GM18519 (cell line): Measurements from ENCODE around the gene EMILIN3.

Experiments
- ATAC-seq: cut with Tn5 transposase; IDR thresholded peaks from one replicate; pipeline ENCODE4 v1.9.1; 2021; ENCODE audit warnings: mild to moderate bottlenecking, moderate library complexity; ENCODE audit not compliant: unreplicated experiment, low FRiP score

EMILIN3 gene

GRCh38 chr20:41348430-41349172 is 18.0 kb downstream of the EMILIN3 start:
- no peak for ATAC-seq

DNA sequence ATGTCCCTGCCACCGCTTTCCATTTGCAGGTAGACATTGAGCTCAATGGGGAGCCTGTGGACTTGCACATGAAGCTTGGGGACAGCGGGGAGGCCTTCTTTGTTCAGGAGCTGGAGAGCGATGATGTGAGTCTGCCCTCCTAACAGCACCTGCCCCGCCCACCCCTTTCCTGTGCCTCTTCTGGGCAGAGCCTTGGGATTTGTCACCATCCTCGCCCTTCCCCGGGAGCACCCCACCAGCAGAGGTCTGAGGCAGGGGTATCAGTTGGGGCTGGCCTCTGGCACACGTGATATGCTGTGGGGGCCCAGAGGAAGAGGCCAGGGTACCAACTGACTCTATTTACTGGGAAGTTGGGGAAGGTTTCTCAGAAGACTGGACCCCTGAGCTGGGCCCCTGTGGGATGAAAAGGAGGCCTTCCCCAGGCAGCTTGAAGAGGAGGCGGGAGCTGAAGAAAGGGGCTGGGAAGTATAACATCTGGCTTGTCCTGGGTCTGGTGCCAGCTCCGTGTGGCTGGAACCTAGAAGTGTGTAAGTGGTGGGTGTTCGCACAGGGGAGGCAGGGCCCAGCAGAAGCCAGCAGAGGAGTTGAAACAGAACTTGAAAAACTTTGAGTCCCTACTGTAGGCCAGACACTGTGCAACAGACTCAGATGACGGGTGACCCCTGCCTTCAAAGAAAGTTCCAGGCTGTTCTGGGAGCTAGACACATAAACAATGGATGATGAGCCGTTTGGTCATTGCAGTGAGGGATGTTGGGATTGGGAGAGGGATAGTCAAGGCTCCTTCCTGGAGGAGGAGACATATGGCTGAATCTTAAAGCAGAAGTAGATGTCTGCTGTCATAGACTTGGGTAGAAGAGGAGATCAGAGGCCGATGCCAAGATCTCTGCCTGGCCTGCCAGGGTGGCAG is 18.8 kb downstream of the EMILIN3 start:
- no peak for ATAC-seq

- no peak for ATAC-seq
Observed at GRCh38 chr20:41345729-41346067, 20.9 kb downstream of the EMILIN3 start.

DNA sequence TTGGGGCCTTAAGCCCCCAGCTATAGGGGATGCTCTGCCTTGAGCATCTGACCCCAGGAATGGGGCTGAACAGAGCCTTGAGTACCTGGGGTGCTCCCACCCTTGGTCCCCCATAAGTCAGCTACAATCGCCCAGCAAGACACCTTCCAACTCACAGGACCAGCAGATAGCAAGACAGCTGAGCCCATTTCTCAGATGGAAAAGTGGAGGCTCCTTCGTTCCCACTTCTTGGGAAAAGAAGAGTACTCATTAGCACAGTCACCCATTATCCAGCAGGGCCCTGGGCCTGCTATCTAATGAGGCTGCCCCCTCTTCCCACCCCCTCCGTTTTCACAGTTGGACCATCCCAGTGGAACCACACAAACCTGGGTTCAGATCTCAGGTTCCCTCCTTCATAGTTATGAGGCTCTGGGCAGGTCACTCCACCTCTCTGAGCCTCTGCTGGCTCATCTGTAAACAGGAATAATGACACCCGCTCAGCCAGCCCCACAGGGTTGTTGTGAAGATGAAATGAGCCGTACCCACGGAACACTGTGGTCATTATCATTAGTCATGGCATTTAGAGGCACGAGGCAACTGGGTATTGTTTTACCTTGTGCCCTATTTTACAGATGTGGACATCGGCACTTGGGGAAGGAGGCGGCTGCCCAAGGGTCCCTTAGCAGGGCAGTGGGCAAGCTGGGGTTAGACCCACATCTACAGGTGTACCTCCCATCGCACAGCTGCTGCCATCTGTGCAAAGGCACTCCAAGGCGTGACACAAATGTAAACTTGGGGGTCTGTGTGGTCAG is 21.5 kb downstream of the EMILIN3 start:
- no peak for ATAC-seq

DNA sequence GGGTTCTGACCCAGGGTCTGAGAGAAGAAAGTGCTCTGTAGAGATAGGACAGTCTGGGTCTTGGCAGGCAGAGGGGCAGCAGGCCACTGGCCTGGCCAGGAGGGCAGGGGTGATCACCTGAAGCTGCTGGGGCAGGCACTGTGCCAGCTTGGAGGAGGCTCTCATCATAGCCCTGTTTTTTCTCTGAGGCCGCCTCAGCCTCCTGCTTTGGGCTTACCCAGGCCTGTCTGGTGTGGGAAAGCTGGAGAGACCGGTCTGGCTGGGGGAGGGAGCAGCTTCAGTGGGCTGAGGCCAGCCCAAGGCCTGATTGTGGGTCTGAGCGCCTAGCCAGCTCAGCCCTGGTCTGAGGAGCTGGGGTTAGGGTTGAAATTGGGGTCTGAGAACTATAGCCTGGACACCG is 22.1 kb downstream of the EMILIN3 start:
- no peak for ATAC-seq

DNA sequence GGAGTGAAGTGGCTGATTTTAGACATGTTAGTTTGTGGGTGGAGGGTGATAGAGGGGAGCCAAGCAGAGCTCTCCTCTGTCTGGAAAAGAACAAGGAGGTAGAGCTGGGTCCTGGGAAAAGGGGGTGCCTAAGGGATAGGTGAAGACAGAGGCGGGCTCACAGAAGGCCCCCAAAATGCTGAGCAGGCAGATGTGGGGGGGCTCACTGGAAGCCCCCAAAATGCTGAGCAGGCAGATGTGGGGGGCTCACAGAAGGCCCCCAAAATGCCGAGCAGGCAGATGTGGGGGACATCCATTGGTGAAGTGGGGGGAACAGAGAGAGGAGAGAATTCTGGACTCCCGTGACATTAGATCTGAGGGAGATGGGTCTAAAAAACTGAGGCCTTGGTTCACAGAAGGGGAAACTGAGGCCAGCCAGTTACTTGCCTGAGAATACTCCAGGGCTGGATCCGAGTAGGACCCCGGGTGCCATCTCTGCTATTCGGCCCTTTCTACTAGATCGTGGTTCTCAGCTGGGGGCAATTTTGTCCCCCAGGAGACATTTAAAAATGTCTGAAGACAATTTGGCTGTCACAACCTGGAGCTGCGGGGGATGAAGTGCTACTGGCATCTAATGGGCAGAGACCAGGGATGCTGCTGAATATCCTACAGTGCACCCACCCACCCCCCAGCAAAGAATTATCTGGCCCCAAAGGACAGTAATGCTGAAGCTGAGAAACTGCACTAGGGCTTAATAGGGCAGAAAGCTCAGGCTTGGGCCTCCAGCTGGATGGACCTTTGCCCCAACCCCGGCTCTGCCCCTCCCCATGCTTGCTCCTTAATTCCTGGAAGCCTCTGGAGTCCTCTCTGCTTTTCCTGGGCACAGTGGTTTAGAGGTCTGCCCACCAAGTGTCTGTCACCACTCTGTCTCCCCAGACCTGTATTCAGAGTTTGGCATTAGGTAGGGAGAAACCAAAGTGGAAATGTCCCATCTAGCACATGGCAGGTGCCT is 23.8 kb downstream of the EMILIN3 start:
- no peak for ATAC-seq

- ATAC-seq = no peak
Observed at GRCh38 chr20:41340327-41341055, 26.1 kb downstream of the EMILIN3 start, which contains the start of gene LPIN3. Gene LPIN3, plus strand, starts transcription at chr20:41340821. Its CDS starts 4,983 bp downstream, at chr20:41345804.

GRCh38 chr20:41339957-41340326 is 26.7 kb downstream of the EMILIN3 start:
- ATAC-seq = peak; percentile 66

DNA sequence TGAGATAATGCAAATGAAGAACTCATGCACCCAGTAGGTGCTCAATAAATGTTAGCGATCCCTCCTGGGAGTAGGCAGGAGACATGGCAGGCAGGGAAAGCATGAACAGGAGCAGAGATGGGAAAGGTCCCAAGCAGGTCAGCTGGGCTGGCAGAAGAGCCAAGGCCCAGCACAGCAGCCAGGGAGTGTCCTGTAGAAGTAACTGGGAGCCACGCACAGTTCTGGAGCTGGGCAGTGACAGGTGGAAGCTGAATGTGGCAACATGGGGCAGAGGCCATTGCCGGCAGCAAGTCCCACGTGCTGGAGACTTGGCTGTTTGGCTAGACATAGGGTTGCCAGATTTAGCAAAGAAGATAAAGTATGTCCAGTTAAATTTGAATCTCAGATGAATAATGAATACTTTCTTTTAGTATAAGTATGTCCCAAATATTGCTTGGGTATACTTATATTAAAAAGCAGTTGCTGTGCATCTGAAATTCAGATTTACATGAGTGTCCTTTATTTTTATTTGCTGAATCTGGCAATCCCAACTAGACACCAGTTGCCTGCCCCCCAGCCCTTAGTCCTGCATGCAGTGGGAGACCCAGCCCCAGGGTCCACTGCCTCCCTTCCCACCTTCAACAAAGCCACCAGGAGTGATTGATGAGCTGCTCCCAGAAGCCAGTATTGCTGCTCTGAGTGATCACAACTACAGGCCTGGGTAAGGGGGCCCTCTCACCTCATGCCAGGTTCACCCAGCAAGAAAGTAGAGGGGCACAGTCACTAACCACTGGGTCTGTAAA is 29.7 kb downstream of the EMILIN3 start:
- ATAC-seq = no peak

- ATAC-seq = no peak
Observed at GRCh38 chr20:41335591-41335990, 31.0 kb downstream of the EMILIN3 start.

GRCh38 chr20:41334443-41335421 is 31.9 kb downstream of the EMILIN3 start:
- no peak for ATAC-seq

DNA sequence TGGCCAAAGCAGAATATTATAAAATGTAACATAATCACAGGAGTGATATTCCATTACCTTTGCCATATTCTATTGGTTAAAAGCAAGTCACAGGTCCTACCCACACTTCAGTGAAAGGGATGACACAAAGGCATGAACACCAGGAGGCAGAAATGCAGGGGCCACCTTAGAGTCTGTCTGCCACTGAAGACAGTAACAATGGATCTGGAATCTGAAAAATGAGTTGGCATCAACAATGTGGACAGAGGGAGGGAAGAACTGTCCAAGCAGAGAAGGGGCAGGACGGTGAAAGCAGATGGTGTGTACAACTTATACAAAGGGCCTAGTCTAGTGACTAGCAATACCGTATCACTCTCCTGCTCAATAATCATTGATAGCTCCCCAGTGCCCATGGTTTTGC is 32.6 kb downstream of the EMILIN3 start:
- ATAC-seq = no peak

DNA sequence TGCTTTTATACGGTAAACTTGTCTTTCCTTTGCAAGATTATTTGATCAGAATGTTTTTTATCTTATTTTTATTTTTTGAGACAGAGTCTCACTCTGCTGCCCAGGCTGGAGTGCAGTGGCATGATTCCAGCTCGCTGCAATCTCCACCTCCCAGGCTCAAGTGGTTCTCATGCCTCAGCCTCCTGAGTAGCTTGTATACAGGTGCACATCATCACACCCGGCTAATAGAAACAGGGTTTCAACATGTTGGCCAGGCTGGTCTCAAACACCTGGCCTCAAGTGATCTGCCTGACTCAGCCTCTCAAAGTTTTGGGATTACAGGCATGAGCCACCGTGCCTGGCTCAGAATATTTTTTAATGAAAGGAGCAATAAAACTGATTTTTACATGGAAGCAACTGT is 34.9 kb downstream of the EMILIN3 start:
- ATAC-seq = no peak

DNA sequence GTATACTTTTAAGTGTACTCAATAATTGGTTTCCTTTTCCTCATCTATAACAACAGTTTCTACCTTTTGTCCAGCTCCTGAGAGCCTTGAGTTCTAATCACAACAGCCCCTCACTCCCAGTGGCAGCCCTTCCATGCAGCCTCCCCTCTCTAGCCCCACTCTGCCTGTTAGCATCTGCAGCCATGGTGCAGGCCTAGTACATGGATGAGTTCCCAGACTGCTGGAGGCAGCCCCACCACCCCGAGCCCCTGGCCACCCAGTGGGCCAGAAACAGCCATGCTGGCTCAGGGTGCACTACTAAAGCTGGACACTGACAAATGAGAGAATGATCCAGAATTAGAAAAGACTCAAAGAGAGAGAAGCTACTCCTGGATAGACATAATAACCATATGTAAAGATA is 35.7 kb downstream of the EMILIN3 start:
- no peak for ATAC-seq

DNA sequence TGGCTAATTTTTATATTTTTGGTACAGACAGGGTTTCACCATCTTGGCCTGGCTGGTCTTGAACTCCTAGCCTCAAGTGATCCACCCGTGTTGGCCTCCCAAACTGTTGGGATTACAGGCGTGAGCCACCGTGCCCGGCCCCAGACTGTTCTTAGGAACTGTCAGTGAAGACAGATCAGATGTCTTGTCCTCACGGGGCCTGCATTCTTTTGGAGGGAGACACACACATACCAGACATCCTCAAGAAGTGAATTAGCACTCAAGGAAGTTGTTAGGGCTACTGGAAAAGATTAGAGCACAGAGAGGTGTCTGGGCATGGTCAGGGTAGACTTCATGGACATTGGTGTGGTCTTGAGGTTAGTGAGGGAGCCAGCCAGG is 36.3 kb downstream of the EMILIN3 start:
- no peak for ATAC-seq

DNA sequence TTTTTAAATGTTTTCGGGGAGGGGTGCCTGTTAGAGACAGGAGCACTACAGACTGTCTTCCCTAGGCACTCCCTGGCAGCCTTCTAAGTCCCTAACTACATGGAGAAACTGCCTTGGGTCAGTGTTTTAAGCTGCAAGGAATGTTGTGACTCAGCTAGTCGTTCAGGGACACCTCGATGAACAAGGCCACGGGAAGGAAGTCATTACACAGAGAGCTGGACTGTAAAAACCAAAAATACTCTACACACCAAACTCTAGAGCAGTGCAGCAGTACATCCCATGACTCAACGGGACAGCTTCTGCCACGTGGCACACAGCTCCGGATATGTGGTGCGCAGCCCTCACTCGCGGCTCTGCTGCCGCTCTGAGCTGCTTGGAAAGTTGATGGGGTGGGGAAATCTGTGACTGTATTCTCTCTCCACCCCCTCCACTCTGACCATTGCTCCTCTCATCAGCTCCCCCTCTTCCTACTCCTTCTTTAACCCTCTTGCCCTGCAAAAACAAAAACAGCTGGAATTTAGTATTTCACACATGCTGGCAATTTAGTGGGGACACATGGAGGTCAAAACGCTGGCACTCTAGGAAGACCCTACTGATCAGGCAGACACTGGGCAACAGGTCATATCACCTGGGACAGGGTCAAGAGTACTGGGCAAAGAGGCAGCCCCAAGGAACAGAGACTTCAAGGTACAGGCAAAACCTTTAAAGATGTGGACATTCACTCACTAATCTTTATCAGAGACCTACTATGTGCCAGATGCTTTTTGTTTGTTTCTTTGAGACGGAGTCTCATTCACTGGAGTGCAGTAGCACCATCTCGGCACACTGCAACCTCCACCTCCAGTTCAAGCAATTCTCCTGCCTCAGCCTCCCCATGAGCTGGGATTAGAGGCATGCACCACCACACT is 36.9 kb downstream of the EMILIN3 start:
- no peak for ATAC-seq
